ENCODE data around the gene KISS1.

KISS1 gene

DNA sequence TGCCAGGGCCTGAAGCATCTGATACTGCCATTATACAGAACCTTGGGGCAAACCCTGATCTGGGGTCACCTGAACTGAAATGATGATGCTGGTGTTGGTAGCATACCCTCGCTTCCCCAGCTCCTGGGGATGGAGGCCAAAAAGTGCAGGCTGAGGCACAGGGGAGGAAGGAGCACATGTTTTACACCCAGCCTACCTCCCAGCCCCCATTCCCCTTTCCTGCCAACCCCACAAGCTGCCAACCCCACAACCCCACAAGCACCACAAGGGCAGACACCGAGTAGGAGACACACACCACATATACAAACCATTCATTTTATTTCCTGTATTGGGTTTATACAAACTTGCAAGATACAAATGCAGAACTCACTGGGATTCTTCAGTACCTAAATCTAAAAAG, 22.3 kb upstream of the KISS1 start:
- no peak for DNase-seq (ENCODE audit: low read depth in 2 of 2, low spot score in 1 of 2)

DNA sequence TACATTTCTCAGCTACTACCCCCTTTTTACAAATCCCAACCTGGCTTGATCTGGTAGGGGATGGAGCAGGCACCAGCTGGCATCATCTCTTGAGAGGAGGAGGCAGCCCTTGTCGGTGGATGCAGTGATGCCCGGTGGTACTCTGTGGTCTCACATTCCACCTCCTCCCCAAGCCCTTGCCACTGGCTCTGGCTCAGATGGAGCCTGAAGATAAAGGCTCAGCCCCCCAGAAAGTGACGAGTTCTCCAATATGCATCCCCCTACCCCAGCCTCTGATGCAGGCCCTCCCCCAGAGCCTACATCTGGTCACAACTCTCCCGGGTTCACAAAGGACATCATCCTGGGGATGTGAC, 21.3 kb upstream of the KISS1 start:
- DNase-seq (ENCODE audit: low read depth in 2 of 2, low spot score in 1 of 2) = no peak

DNA sequence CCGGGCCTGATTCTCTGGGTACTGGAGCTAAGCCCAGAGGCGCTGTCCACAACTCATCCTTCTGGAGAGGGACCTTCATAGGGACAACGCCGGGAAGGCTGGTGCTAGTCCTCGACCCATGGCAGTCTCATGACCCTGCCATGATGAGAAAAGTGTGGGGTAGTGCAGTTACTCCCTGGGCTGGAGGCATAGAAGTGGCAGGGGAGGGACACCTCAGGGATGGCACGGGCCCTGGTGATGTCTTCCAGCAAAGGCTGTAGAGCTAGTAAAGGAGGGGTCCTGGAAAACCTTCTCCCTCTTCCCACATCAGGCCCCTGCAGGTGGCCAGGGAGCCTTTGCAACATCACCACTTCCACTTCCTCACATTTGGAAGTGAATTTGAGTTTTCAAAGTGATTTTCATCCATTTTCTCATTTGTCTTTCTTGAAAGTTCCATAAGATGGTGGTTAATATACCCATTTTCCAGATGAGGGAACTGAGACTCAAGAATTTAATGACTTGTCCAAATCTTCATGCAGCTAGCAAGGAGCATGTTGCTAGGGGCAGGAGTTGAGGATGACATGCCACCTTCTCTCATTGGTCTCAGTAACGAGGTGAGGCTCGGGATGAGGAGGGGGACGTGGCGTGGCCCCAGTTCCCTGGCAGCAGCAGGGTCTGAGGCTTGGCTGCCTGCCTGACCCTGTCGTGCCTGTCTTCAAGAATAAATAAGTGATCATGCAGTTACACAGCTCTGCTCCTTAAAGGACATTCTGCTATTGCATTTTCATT, 20.8 kb upstream of the KISS1 start:
- DNase-seq (ENCODE audit: low read depth in 2 of 2, low spot score in 1 of 2) = no peak

DNA sequence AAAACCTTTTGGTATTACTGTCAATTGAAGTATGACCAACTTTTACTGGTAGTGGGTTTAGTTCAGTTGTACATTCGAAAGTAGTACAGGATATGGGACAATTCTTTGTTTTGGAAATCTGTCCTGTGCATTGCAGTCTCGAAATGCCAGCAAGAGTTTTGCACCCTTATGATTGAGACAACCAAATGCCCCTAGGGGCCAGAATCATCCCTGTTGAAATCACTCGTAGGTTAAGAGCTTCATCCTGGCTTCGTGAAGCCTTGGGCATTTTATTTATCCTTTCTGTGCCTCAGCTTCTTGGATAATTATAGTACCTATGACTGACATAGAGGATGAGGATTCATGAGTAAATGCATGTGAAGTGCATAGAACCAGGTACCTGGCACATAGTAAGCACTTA, 19.9 kb upstream of the KISS1 start:
- no peak for DNase-seq (ENCODE audit: low read depth in 2 of 2, low spot score in 1 of 2)

DNA sequence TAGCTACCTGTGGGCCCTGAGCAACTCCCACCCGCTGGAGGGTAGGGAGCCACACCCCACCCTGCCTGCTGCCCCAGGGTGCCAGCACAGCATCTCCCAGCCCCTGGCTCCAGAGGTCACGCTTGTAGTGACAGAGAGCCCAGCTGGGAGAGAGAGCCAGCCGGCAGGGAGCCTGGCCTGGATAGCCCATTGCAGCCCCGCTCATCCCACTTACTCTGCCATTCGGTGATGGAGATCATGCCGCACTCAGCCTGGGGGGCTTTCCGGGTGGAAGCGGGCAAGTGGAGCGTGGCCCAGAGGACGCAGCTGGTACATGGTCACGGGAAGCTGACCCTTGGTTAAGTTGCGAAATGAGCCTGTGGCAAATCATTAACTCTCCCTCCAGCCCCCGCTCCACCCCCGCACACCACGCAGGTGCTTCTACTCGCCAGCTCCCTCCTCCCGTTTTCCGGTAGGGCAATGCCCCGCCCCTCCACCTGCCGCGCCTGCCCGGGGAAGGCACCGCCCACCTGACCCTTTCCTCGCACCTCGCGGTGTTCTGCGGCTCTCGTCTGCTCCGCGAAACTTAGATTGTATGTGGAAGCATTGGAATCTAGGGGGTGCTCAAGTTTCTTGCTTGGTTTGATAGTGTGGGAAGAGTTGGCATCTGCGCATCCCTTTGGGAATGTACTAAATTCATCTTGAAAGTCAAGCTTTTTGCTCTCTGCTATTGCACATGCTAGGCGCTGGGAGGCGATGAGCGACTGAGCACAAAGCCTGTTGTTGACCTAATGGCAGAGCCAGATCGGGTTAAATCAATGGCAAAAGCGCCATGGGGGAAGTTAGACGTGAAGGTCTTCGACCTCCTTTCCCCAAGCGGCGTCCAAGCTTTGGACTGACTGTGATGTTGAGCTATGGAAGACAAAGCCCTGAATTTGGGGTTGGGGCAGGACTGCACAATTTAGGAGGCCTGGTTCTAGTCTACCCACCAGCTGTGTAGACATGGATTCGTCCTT, 17.7 kb upstream of the KISS1 start, which contains the start of gene GOLT1A:
TSS of gene GOLT1A (minus strand) at position 321 of the 995 bp plus-strand sequence. CDS start at position 239, 82 bp downstream.
- no peak for DNase-seq (ENCODE audit: low read depth in 2 of 2, low spot score in 1 of 2)

DNA sequence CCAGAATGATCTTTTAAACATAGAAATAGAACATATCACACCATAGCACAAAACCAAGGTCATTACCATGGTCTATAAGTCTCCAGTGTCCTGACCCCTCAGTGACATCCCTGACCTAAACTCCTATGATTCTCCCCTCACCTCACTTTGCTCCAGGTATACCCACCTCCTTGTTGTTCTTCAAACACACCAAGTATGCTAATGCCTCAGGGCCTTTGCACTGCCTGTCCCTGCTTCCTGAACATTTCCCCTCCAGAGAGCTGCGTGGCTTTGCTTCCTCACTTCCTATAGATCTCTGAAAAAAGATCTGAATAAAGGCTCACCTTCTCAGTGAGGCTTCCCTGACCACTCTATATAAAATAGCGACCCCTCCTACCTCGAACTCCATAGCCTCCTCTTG, 16.4 kb upstream of the KISS1 start:
- DNase-seq (ENCODE audit: low read depth in 2 of 2, low spot score in 1 of 2) = no peak

DNA sequence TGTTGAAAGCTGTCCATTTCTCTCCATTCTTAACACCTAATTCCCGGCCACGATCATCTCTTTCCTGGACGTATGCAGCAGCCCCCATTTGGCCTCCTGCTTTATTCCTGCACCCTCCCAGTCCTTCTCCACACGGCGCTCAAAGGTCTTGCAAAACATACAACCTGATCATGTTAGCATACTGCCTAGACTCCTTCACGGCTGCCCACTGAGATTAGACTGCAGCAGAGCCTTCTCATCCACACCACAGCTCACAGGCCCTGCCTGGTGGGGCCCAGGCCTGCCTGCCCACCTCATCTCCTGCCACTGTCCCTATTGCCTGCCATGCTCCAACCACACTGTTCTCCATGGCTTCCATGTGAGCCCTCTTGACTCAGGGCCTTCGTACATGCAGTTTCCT, 14.8 kb upstream of the KISS1 start:
- DNase-seq (ENCODE audit: low read depth in 2 of 2, low spot score in 1 of 2) = no peak

DNA sequence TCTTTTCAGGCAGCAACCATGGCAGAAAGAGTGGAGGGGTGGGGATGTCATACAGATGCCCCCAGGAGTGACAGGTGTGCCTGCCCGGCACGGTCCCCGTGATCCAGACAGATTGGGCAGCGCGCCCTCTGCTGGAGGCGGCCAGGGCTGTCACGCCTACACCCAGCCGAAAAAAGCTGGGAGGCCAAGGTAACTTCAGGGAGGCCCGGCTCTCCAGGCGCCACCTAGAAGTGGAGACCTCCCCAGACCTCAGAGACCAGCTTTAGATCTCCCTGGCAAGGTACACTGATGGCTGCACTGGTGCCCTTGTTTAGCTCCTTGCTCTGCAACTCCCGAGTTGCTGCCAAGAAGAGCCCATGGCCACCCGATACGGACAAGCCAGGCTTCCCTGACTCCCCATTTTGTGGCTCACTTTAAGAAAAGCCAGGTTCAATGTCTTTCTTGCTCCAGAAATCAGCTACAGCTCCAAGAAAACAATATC, 10.9 kb upstream of the KISS1 start:
- peak; percentile 35 to 59 for DNase-seq (ENCODE audit: low read depth in 2 of 2, low spot score in 1 of 2)

DNA sequence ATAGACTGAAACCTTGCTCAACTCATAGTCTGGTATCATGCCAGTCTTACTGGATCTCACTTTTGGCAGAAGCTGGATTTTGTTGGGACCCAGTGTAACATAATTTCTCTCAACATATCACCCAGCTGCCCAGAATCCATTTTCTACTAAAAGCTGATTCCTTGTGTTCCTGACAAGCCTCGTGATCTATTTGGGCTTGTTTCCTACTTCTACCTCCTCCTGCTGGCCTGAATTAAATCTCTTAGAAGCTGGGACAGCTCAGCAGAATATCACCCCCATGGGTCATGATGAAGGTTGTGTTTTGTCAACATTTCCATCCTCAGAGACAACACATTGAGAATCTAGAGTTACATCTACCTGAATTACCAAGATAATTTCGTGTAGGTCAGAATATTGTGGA, 9.8 kb upstream of the KISS1 start:
- DNase-seq (ENCODE audit: low read depth in 2 of 2, low spot score in 1 of 2) = no peak

DNA sequence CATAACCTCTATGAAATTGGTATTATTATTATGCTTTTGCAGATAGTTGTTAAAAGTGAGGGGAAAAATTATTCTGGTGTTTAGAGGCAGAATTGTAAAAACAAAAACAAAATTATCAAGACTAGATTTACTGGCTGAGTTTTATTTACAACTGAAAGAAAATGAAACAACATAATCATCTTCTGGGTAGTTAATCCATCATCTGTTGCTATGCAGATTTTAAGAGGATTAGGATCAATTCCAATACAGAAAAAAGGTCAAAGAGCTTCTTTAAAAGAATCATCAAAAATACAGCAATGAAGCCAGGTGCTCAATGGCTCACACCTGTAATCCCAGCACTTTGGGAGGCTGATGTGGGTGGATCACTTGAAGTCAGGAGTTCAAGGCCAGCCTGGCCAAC, 9.2 kb upstream of the KISS1 start:
- no peak for DNase-seq (ENCODE audit: low read depth in 2 of 2, low spot score in 1 of 2)

DNA sequence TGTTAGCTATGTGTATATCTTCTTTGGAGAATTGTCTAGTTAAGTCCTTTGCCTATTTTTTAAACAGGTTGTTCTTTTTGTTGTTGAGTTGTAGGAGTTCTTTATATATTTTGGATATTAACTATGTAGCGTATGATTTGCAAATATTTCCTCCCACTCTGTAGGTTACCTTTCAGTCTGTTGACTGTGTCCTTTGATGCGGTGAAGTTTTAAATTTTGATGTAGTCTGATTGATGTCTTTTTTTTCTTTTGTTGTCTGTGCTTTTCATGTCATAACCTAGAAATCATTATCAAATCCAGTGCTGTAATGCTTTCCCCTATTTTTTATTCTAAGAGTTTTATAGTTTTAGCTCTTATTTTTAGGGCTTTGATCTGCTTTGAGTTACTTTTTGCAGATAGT, 8.7 kb upstream of the KISS1 start:
- no peak for DNase-seq (ENCODE audit: low read depth in 2 of 2, low spot score in 1 of 2)

DNA sequence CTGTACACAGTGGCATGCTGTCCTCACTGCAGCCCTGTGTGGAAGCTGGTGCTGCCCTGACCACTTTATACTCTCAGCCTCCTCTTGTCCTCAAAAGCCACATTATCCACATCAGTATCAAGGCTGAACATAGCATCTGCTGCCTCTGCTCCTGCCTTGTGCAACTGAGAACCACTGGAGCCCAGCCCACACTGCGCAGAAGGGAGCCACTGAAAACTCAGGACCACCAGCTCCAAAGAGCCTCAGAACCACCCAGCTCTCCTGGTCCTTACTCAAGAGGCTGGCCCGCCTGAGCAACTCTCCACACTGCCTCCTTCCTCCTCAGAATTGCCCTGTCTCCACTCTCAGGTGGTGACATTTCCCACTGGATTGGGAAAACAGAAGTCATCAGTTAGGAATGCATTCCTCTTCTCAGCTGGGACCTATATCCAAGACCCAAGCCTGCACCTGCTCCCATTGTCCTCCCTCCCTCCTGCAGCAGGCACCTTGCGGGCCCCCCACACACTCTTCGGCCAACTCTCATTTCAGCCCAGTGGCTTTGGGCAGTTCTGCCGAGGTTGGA, 7.0 kb upstream of the KISS1 start:
- DNase-seq (ENCODE audit: low read depth in 2 of 2, low spot score in 1 of 2) = no peak

DNA sequence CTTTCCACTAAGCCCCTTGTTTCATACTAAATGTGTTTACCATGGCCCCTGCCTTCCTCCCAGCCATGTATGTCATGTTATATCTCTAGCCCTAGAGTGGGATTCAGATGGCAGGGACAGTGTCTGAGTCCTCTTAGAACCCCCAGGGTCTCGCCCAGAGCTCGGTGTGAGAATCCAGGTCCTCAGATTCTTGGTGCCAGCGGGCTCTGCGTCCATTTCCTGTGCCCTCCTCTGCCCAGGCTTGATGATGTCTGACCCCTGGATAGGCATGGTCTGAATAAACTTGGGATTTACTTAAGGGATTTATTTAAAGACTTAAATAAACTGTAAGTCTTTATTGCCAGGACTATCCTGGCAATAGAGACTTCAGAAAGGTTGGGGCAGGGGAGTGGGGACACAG, 6.2 kb upstream of the KISS1 start:
- DNase-seq (ENCODE audit: low read depth in 2 of 2, low spot score in 1 of 2) = no peak

DNA sequence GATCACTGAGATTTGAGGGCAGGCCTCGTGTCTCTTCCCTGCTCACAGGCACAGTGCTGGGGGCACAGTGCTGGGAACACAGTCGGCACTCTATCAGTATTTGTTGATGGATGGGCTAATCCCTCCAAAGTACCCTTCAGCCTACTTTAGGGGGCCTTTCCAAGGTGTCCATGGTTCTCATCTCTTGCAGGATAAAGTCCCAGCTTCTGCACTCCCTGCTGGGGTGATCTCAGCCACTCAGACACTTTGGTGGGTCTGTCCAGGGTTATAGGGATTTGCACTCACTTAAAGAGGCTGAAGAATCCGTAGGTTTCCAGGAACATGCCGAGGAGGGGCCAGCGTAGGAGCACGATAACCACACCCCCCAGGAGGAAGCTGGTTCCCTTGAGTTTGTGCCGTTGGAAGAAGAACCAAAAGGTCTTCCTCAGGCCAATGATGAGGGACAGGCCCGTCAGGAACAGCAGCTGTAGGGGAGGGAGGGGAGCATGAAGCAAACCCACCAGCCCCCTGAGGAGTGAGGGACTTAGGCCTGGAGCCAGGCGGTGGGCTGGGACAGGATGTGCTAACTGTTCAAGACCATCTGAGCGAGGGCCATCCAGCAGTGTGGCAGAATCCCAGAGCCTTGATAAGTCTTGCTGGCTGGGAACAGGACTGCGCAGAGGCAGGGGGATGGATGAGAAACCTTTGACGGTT, 5.2 kb upstream of the KISS1 start:
- no peak for DNase-seq (ENCODE audit: low read depth in 2 of 2, low spot score in 1 of 2)

DNA sequence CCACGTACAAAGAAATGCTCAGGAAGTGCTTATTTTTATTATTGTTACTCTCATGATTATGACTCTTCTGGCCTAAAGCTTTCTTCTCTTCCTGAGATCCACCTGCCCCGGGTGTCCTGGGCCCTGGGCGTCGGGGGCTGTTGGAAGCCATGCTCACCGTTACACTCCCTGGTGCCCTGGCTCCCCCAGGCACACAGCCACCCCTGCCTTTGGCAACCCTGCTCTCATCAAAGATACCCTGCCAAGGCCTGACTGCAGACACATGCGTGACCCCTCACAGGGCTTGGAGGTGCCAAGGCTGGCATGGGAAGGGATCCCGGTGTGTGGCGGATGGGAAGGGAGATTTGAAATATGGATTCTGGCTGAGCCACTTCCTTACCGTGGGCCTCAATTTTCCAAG, 3.3 kb upstream of the KISS1 start:
- no peak for DNase-seq (ENCODE audit: low read depth in 2 of 2, low spot score in 1 of 2)

DNA sequence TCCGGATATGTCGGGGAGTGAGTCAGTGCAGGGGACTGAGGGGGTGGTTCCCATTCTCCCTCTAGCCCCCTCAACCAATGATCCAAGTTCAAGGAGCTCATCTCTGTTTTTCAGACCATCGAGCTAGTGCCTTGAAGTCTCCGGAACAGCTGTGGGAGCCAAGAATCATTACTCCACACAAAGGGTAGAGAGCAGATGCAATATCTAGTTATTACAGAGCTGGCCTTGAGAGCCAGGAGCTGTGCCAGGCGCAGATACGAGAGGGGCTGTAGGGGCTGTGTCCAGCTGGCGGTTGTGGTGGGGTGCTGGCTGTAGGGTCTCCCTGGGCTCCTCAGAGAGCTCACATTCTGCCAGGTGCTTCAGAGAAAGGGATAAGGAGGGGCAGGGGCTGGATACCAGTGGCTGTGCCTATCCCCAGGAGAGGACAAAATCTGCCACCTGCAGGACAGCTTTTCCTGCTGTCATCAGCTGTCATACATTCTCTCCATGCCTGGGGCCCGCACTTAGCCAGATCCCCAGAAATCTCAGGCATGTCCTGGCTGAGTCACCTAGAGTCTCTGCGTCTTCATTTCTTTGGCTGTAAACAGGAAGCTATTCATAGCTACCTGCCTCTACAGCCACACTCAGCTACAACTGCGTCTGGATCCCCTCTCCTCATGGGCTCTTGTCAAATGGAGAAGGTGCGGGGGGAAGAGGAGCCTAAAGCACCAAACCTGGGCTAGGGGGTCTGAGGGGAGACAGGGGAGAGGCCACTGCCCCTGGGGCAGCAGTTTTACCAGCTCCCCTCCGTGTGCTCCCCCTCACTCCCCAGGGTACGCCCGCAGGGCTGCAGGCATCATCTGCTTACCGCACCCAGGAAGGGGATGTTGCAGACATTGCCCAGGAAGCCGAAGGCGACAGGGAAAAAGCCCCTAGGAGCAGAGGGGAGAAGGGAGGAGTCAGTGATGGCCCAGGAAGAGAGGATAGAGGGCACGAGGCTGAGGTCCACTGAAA, 2.4 kb upstream of the KISS1 start:
- no peak for DNase-seq (ENCODE audit: low read depth in 2 of 2, low spot score in 1 of 2)

DNA sequence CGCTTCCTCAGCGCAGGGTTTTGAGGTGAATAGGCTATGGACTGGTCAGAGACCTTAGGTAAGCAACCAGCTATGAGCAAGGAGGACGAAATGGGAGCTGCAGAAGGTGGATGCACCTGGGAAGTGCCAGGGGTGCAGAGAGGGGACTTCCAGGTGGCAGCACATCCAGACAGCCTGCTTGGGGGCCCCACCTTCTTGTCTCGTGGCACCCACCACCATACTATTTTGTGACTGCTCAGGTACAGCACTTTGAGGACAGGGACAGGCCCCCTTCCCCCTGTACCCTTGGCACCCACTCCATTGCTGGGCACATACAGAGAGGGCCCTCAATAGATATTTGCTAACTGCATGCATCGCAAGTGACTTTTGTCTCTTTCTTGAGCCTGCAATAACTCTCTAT, 777 bp upstream of the KISS1 start:
- no peak for DNase-seq (ENCODE audit: low read depth in 2 of 2, low spot score in 1 of 2)

DNA sequence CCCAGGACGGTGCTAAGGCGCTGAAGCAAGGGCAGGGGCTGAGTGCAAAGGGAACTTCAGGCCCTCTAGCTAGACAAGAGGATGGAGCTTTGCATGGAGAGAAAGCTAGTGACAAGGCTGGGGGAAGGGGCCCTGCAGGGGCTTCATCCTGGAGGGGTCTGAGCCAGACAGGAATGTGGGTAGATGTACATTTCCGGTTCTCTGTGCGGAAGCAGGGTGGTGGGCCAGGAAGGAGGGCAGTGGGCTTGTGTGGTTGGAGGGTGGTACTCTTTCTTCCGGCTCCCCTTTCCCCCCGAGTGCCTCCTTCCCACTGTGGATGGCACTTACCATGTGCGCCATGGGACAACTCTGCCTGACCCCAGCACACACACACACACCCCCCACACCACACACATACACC, 1.5 kb downstream of the KISS1 start:
- no peak for DNase-seq (ENCODE audit: low read depth in 2 of 2, low spot score in 1 of 2)

DNA sequence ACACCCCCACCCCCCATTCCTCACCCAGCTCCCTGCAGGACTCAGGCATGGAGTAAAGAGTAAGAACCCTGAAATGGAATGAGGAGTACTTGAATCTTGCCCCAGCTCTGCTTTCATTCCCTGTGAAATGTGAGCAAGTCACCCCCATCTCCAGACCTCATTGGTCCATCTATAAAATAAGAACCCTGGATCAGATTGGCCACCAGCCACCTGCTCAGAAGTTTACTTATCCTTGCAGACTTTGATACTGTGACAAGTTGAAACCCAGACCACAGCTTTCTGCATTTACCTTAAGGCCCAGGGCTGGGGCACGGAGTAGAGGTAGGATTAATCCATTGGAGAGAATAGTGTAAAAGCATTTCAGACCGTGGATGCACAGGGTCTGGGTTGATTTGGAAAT, 2.2 kb downstream of the KISS1 start:
- no peak for DNase-seq (ENCODE audit: low read depth in 2 of 2, low spot score in 1 of 2)
